CD4-positive, alpha-beta T cell treated with Interleukin-17A for 1 hour (primary cell): Measurements from ENCODE around the gene POU2AF1.

Experiments used
- DNase-seq: peaks from one replicate; pipeline ENCODE4 v3.0.0-alpha.2; 2020

The POU2AF1 gene, protein sequence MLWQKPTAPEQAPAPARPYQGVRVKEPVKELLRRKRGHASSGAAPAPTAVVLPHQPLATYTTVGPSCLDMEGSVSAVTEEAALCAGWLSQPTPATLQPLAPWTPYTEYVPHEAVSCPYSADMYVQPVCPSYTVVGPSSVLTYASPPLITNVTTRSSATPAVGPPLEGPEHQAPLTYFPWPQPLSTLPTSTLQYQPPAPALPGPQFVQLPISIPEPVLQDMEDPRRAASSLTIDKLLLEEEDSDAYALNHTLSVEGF

GRCh38 chr11:111378861-111379601, at the start of gene POU2AF1:
Gene POU2AF1, minus strand, starts transcription at chr11:111379275. Its CDS starts 98 bp downstream, at chr11:111379177.
- DNase-seq = peak; percentile 74

- DNase-seq = no peak
Observed at GRCh38 chr11:111428113-111428876, 49.2 kb upstream of the POU2AF1 start.

DNA sequence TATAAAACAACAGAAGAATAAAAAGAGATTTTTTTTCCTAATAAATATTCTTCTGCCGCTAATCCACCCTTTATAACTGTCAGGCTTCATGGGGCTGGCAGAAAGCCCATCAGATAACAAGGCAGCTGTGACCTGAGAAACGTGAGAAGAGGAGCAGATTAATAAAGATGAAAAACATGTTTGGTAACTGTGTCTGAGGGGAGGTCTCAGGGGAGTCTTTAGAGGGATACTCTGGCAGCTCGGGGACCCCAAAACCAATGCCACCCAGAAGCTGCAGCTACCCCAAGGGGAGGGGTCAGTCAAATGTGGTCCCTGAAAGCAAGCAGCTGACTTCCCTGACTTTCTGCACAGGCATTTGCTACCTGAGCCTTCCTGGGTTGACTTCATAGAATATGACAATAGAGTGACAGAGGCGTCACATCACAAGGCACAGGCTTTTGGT, 48.4 kb upstream of the POU2AF1 start:
- DNase-seq = no peak

DNA sequence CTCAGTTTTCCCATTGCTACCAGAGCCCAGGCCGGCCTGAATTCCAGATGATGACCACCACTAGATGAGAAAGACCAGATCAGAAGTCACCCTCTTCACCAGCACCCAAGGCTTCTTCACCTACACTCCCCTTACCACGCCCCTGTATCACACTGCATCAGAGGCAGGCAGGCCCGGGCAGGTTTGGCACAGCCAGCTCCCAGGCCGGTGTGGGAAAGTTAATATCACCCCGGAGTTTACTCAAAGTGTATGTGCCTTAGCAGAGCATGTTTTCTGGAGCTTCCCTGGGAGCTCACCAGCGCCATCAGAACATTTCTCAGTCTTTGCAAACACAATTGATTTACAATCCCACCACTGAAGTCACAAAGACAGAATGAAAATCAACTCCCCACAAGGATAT, 47.5 kb upstream of the POU2AF1 start:
- DNase-seq = no peak

DNA sequence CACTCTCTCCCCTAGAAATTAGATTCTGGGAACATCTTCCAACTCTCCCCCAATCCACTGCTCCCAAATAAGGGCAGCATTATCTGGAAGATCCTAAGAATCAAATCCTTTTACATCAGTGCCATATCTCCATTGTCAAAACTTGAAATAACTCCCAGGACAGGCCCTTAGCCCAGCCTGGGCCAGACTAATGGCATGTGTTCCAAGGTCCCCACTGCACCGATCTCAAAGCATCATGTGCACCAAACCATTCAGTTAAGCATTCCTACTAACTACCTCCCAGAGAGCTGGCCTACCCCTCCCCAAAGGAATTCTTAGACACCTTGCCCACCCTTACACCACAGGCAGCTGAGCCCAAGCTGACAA, 44.2 kb upstream of the POU2AF1 start:
- DNase-seq = no peak

DNA sequence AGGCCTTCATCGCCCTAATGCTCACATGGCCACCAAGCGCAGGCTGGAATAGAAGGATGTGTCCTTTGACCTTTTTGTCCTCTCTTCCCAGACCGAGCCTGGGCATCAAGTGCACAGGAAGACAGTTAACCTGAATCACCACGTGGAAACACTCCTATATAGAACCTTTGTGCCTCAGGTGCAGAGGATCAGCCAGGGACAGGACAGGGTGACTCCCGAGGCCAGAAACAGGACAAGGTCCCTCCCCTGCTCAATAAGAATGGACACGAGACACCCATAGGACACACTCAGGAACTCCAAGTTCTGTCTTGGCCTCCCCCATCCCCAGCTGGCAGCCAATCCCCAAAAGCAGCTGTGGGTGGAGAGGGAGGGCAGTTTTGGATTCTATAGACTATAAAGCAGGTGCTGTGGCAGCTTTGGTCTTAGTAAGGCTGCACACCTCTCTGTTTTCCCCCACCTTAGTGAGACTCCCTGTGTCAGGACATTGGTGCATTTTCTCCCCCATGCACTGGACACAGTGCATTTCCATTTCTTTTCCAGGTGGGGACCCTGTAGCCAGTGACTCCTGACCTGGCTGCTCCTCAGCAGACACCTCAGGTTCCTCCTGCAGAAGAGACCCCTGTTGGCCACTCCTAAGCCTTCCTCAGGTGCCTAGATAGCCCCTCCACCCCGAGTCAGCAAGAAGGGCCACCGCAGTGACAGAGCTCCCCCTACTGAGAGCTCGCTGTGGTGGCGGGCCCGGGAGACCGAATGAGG, 43.6 kb upstream of the POU2AF1 start:
- peak; percentile 29 for DNase-seq

GRCh38 chr11:111421251-111421650, 42.2 kb upstream of the POU2AF1 start:
- DNase-seq = no peak

- DNase-seq = no peak
Observed at GRCh38 chr11:111419641-111420327, 40.7 kb upstream of the POU2AF1 start.

- DNase-seq = no peak
Observed at GRCh38 chr11:111419181-111419580, 40.1 kb upstream of the POU2AF1 start.

DNA sequence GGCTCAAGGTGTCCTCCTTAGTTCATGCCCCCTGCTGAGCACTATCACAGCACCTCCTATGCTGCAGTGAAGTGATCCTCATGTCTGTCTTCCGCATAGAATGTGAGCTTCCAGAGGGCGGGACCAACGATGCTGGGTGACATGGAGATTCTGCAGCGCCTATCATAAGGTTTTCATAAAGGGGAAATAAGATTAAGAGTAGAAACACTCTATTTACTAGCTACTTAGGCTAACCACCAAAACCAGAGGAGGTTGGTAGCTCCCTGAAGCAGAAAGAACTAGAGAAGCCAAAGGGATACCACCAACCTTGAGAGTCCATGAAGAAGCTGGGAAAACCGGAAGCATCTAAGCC, 39.3 kb upstream of the POU2AF1 start:
- DNase-seq = no peak

DNA sequence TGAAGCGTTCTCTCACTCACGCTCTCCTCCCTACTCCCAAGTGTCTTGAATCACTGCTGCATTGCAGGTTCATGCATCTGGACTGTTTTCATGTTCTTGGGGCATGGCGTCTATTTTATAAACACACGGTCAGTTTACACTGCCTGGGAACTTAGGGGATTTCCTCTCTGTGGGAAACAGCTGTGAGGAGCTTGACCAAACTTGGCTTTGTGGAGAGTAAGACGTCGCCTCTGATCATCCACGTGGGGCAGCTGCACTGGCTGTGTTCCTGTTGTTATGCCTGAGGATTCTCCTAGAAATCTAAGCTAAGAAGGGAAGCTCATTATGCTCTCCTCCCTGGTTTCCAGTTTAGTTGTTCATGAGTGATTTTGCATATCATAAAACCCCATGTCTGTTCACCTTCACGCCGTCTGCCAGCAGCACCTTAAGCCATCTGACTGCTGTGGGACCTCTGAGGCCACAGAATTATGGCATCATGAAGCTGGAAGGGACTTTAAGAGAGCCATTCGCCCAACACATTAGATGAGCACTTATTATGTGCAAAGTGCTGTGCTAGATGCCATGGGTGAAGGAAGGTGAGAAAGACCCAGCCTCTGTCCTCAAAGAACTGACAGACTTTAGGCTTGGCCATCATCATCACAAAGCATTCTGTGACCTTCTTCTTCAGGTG, 38.8 kb upstream of the POU2AF1 start:
- DNase-seq = no peak

- no peak for DNase-seq
Observed at GRCh38 chr11:111417011-111417765, 38.1 kb upstream of the POU2AF1 start.

GRCh38 chr11:111416231-111416960, 37.3 kb upstream of the POU2AF1 start:
- no peak for DNase-seq

DNA sequence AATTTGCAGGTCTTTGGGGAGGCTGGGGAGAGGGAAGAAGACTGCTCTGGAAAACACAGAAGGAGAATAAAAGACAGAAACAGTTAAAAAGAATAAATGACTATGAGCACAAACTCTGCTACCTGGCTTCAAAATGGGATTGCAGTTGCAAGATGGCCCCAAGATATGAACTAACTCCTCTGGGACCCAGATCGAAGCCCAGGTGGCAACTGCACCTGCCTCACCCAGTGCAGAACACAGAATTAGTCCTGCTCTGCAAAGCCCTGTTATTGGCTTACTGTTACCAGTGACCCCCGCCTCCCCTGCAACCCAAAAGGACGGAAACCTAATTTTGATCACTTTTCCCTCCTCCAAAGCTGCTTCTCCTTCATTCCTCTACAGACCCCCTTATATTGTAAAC, 35.9 kb upstream of the POU2AF1 start:
- no peak for DNase-seq

DNA sequence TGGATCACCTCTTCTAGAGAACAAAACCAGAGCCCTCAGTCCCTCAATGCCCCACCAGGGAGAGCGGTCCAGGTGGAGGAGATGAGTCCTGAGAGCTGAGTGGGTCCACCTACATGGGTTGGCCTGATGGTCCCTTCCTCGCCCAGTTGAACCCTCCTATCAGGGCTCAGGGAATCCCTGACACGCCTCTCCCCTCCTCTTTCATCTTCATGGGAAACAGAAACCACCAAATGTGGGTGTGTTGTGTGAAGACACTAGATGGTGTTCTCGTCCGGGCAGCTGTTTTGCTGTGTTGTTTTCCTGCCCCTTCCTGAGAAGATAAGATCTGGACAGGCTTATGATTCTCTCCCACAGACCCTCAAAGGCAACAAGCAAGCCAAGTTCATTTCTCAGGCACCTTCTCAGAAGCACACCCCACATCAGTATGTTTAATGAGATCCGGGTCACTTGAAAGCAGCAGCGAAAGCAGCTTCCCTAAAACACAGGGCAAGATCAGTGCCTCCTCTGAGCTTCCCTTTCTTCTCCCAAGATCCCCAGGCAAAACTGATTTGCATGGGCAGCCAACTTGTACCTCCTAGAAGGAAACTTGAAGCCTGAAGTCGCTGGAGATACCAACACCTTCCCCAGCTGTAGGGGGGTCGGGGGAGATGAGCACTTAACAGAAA, 35.3 kb upstream of the POU2AF1 start:
- no peak for DNase-seq

DNA sequence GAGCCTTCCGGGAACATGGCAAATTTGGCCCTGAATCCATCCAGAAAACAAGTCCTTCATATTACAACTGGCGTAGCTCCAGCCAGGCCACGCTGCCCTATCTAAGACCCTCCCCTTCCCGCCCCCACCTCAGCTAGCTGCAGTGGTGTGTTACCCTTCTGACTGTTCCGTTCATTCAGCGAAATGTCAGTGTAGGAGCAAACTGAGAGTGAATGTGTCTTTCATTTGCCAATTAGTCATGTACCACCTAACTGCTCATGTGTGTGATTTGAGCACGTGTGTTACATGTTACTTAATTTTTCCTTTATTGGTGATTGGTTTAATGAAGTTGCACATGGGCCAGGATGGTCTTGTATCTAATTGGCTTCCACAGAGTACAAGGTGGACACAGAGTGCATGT, 34.8 kb upstream of the POU2AF1 start:
- DNase-seq = no peak

DNA sequence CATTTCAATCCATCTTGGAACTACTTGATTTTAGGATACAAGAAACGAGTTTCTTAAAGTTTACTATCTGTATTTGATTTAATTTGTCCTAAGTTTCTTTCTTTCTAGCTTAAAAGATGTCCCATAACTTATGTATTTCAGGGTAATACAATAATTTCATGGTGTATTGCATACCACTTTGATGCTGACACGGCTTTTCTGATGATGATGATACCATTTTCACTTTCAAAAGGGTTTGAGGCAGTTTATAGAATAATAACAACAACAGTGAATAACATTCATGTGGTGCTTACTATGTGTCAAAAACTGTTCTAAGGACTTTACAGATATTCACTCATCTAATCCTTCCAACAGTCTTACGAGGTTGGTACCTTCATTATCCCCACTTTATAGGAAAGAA, 33.2 kb upstream of the POU2AF1 start:
- no peak for DNase-seq

GRCh38 chr11:111411456-111411855, 32.4 kb upstream of the POU2AF1 start:
- DNase-seq = no peak

DNA sequence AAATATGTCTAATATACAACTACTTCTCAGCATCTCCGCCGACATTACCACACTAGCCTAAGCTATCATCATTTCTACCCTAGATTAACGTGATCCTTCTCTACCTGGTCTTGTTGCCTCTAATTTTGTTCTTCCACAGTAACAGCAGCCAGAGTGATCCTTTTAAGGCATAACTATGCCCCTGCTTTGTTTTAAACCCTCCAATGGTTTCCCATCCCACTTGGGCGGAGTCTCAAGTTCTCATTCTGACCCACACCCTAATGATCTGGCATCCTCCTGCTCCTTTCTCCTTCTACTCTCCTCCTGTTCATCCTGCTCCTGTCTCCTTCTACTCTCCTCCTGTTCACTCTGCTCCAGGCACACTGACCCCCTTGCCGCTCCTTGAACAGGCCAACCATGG, 31.9 kb upstream of the POU2AF1 start:
- DNase-seq = no peak

DNA sequence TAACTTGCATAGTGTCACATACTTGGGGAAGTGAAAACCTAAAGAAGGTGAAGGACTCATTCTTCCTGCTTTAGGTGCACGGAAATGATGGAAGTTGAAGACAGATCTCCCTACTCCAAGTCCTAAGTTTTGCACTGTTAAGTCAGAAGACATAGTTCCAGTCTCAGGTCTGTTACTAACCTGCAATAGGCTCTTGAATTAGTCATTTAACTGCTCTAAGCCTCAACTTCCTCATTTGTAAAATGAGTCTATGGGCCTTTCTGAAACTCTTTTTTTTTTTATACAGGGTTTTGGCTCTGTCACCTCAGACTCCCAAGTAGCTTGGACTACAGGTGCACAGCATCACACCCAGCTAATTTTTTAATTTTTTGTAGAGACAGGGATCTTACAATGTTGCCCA, 30.8 kb upstream of the POU2AF1 start:
- no peak for DNase-seq
